T-helper 2 cell (primary cell): Measurements from ENCODE around the gene RPLP1.

Source experiments
- DNase-seq, 5 experiments: peaks; one replicate each; pipeline versions ENCODE4 v3.0.0 to v3.0.0-alpha.2; 2012 to 2022

Gene RPLP1

DNA sequence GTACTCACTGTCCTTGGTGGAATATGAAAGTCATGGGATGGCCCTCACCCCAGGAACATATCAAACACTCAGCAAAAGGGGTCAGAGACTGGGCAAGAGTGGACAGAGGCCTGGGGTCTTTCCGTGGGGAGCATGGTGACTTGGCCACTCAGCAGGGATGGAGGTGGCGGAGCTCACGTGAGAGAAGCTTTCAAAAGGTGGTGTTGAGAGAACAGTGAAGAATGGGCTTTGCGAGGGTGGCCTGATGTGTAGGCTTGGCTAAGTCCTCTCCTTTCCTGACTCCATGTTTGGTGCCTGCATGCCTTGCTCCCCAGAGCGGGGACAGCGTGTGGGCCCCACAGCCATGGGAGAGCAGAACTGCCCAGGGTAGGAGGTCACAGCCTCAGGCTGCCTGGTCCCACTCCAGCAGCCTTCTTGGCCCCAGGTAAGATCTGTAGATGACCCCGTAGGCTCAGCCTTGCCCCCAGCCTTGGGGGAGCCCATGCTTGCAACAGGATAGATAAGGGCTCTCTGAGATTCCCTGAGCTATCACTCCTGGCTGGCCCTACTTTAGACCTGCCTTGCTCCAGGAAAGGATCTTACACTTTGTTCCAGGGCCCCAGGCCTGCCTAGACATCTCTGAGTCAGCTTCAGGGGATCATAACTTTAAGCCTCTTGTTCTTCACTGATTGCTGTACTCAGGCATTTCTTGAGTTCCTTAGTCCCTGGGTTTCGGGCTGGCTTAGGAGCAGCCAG lies 17.0 kb downstream of the RPLP1 start:
- DNase-seq: no peak

DNA sequence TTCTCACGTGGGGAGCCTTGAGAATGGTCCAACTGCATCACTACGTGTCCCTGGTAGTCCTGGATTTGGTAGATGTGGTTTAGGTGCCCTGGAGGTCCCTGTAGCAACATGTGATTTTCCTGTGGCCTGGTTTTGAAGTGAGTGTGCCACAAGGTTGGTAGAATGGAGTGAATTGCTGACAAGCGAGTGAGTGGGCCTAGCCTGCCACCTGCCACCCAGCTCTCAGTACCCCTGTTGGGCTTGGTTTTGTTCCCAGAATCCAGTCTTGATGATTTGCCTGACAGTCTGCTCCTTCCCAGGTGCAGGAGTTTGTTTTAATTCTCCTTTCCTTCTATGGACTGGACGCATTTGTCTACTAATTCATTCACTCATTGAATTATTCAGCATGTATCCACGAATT lies 19.4 kb downstream of the RPLP1 start:
- no peak for DNase-seq

DNA sequence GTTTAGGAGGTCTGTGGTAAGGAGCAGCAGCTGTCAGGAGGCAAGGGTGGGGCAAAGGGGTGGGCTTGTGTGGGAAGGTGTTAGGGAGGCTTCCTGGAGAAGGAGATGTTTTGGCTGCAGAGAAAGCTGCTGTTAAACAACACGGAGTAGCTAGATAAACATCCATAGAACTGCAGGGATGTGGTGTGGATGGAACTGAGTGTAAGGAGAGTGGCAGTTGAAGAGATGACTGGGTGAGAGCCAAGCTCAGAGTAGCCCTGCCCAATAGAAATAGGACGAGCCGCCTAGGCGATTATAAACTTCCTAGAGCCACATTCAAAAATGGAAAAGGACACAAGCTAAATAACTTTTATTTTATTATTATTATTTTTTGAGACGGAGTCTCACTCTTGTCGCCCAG lies 19.9 kb downstream of the RPLP1 start:
- no peak for DNase-seq

GRCh38 chr15:69474291-69474690 lies 21.7 kb downstream of the RPLP1 start:
- DNase-seq: no peak

DNA sequence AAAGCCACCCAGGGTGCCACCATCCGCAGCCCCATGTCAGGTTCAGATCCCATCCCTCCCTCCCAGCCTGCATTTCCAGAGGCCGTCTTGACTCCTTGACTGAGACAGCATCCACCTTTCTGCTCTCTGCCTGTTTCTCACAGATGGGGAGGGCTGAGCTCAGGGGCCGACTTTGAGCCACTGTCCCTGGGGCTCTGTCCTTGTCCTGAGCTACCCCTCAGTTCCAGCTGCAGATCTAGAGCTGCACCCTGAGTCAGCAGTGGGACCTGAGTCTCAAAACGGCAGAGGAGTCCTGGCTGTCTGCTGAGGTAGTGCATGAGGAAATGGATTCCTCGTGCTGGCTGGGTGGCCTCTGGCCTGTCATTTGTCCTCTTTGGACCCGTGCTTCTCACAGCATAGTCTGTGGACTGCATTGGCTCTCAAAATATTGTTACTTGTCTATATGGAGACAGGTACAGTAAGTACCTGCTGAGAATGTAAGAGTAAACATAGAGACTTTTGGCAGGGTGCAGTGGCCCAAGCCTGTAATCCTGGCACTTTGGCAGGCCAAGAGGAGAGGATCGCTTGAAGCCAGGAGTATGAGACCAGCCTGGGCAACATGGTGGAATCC lies 22.3 kb downstream of the RPLP1 start:
- no peak for DNase-seq

GRCh38 chr15:69475769-69476358 lies 23.2 kb downstream of the RPLP1 start:
- DNase-seq: peak; percentile 41 to 66 (median 59)

GRCh38 chr15:69476704-69477473 lies 24.3 kb downstream of the RPLP1 start:
- DNase-seq: no peak

DNA sequence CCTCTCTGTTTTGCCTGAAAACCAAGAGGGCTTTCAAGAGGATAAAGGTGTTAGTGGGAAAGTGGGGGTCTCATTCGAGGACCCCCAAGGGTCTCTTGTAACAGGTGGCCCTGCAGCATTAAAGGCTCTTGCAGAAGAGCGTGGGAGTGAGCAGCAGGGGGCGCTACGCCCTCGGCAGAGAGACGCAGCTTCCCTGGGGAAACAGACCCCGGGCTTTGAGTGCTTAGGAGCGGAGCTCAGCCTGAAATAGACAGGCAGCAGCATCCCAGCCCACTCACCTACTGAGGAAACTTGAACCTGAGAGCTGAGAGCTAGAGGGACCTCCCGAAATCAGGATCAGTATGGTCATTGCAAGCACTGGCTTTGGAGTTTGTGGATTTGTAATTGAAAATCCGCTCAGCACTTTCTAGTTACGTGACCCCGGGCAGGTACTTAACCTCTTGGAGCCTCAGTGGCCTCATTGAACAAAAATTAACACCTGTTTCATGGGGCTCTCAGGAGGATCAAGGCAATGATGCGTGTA lies 25.7 kb downstream of the RPLP1 start:
- DNase-seq: peak in 1 of 5 experiments; percentile 23

GRCh38 chr15:69479081-69479480 lies 26.5 kb downstream of the RPLP1 start:
- no peak for DNase-seq

GRCh38 chr15:69479971-69480370 lies 27.4 kb downstream of the RPLP1 start:
- DNase-seq: no peak

DNA sequence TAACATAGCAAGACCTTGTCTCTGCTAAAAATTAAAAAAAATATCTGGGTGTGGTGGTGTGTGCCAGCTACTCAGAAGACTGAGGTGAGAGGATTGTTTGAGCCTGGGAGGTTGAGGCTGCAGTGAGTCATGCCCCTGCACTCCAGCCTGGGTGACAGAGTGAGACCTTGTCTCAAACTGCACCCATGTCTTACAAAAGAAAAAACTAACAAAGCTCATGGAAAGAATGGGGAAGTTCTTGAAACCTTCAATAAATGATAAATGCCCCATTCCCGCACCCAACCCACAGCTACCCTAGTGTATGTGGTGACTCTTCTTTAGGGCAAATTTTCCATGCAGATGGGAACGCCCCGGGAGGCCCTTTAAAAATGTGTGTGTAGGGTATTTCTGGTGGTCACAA lies 28.3 kb downstream of the RPLP1 start:
- no peak for DNase-seq

GRCh38 chr15:69482686-69483256 lies 30.2 kb downstream of the RPLP1 start:
- DNase-seq: no peak

DNA sequence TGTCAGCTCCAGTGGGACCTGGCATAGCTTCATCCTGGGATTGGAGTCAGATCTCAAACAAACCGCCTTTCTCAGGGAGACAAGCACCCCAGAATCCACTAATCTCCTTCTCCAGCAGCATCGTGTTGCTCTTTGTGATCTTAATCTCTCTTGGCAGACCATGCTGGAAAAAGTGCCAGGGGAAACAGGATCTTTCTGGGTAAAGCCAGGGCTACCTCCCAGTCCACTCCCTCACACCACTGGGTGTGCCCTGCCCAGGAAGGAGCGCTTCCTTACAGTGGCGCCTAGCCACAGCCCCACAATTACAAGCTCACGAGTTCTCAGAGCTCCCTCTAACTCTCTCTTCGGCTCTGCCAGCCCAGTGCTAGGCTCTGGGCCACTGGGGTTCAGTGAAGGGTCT lies 32.2 kb downstream of the RPLP1 start:
- no peak for DNase-seq

- no peak for DNase-seq
These were observed 34.0 kb downstream of the RPLP1 start for GRCh38 chr15:69486481-69487110.

DNA sequence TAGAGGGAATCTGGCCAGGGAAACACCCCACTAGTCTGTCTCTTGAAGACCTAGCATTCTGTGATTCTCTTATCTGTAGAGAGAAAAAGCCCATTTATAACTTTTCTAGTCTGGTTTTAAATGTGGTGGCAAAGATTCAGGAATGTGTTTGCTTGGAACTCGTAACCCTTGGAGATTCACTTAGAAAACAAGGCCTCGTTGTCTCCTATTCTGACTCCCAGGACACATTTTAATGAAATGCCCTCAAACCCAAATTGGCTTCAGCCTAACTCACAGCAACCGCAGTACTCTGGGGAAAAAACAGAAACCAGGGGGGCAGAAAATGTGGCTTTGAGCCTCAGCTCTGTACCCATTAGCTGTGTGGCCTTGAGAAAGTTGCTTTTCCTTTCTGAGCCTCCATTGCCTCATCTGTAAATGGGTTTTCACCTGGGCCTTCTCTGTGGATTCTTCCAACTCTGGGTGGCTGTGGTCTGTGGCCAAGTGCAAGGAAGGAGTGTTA lies 36.5 kb downstream of the RPLP1 start:
- DNase-seq: no peak

DNA sequence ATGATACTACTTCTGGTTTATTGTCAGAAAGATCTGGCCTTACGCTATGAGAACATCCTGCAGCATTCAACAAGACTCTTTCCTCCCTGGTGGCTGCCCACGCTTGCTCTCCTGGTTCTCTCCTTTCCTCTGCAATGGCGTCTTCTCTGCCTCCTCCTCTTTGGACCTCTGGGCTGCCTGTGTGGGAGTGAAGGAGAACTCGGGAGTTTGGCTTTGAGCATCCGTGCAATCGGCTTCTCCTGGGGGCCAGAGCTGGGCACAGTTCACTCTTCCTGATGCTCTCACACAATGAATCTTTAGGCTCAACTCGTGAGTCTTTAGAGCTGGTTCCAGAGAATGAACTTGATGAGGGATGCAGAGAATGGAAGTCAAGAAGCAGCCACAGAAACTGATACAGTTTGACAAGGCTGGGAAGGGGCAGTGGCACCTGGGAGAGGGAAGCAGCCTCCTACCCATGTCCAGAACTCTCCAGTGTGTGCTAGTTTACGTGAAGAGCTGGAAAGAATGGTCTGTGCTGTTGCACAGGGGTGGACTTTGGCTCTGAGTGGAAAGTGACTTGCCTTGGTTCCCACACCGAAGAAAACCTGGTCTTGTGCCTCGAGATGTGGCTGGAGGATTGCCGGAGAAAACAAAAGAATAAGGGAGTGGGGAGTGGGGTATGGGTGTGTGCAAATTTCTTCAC lies 37.9 kb downstream of the RPLP1 start:
- DNase-seq: no peak

GRCh38 chr15:69491038-69491505 lies 38.5 kb downstream of the RPLP1 start:
- no peak for DNase-seq

GRCh38 chr15:69493406-69493805 lies 40.8 kb downstream of the RPLP1 start:
- DNase-seq: no peak

DNA sequence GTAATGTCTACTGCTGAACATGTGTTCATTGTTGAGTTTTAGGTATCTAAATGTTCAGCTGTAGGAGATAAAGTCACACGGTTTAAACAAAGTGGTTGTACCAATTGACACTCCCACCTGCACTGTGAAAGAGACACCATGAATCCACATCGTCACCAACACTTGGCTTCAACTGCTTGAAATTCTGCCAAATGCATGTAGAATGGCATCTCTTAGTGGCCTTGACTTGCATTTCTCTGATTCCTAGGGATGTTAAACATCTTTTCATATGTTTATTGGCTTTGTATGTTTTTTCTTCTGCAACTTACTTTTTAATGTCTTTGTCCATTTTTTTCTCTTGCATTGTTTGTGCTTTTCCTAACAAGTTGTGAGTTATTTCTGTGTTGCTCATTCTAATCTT lies 43.4 kb downstream of the RPLP1 start:
- no peak for DNase-seq

DNA sequence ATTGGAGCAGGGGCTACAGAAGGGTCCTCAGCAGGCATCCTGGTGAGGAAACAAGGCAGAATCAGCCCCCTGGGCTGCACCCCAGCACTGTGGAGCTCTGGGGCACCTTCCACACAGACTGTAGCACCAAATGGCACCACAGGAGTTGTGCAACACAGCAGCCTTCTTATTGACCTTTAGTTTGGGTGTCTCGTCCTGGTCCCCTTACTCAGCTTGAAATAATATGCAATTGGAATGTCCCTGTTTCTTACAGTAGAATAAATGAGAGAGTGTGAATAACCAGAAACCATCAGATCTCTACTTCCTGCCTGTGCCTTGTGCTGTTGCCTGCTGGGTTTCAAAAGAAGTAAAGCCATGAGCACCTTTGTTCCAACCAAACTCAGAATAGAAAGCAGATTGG lies 44.5 kb downstream of the RPLP1 start:
- no peak for DNase-seq

GRCh38 chr15:69497667-69498066 lies 45.0 kb downstream of the RPLP1 start:
- DNase-seq: no peak
